HG02970 (cell line): ENCODE data around the gene THOC6.

ENCODE experiments used
- ATAC-seq: cut with Tn5 transposase; IDR thresholded peaks from one replicate; pipeline ENCODE4 v1.9.1; 2021; ENCODE audit warnings: mild to moderate bottlenecking, moderate library complexity, moderate number of reproducible peaks; ENCODE audit not compliant: unreplicated experiment, low FRiP score

The THOC6 gene

DNA sequence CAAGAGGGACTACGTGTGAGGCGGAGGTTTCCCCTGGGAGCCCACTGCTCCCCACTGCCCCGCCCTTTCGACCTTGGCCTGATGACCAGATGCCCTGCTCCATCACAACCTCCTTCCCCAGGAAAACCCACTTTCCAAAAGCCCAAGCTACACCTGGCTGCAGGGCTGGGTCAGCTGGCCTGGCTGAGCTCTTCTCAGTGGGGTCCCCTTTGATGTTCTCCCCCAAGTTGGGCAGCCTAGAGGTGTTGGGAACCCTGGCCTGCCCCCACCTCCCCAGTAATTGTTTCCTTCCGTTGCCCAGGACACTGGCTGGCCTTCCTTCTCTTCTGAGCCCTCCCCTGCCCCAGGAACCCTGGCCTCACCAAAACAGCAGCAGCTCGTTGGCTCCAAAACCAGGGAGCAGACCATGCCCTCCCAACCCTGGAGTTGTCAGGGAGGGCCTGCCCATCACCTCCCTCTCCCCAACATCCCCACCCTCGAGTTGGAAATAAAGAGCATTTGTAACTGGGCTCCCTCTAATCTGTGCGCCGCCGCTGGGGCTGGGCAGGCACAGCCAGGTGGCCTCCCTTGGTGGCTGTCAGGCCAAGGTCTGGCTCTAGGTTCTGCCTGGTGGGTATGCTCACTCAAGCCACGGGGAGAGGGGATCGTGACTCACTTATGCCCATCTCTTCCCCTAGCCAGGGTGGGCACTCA lies 9.7 kb upstream of the THOC6 start:
- ATAC-seq = no peak

- no peak for ATAC-seq
Measured at GRCh38 chr16:3014971-3015370, 8.9 kb upstream of the THOC6 start.

DNA sequence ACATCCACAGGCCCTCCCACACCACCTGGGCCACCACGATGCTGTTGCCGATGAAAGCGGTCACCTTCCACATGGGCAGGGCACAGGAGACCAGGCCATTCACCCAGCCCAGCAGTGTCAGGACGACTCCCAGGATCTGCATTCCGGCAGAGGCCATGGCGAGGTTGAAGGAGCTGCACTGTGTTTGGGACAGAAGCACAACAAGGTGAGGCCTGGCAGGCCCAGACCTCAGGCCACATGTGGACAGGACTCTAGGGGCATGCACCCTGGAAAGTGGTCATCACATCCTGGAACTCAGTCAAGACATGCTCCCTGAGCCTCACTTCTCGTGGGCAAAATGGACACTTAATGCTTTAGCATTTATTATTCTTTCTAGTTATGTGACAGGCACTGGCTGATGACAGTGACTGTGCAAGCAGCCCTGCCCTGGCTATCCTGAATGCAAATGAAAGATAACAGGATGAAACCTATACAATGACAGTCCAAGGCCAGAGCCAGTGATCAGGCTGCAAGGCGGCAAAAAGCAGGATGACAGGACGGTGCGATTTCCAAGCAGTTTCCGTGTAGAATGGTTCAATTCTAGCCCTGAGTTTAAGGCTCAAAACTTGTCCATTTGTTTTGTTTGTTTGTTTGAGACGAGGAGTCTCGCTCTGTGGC lies 7.8 kb upstream of the THOC6 start:
- no peak for ATAC-seq

DNA sequence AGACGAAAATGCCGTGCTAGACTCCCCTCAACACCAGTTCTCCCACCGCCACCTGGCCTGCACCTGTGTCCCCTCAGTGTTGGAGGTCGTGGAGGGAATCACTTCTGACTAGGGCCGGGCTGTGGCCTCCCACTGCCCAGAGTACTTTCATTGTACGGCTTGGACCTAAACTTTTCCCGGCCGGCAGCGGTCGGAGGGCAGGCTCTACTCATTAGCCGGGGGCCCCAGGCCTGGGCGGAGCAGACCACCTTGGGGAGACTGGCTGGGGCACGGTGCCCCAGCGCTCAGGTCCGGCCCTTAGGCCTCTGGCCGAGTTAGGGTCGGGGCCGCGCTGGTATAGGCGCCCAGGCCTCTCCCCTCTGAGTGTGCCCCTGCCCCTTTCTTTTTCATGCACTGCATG lies 6.5 kb upstream of the THOC6 start:
- no peak for ATAC-seq

DNA sequence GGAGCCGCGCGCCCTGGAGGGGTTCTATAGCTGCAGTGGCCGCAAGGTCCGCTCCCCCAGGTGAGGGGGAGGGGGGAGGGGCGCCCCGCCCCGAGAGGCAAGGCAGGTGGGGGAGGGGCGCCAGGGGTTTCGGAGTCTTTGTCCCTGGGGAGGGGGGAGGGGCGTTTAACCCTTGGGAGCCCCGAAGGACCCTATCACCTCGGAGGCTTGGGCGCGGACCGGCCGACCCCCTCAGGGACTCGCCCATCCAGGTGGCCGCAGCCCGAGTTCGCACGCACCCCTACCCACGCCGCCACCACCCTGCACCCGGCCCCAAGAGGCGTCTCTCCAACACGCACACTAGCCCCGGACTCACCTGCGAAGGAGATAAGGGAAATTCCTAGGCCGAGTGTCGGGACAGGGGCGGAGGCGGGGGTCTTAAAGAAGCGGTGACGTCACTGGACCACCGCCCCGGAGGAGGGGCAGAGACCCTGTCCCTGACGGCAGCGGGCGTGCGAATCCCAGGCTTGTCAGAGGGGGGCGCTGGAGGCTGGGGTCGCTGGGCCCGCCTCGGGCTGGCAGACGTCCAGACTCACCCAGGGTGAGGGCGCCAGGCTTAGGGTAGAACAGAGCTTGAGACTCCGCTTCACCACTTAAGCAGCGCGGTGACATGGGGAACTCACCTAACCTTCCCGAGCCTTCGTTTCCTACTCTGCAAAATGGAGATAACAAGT lies 5.9 kb upstream of the THOC6 start, which contains the start of gene CLDN6:
Gene CLDN6 (minus strand): TSS at position 390 of the 713 bp plus-strand sequence. CDS start 2,162 bp downstream, outside the sequence.
- no peak for ATAC-seq

- ATAC-seq = no peak
Measured at GRCh38 chr16:3019594-3020246, 4.1 kb upstream of the THOC6 start.

DNA sequence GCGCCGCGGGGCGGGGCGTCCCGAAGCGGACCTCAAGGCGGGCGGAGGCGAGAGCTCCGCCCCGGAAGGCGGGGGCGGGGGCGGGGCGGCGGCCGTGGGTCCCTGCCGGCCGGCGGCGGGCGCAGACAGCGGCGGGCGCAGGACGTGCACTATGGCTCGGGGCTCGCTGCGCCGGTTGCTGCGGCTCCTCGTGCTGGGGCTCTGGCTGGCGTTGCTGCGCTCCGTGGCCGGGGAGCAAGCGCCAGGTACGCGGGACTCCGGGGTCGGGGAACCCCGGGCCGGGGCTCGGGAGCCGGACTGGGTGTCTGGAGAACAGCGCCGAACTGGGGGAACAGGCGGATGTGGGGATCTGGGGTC lies 3.6 kb upstream of the THOC6 start, which contains the start of gene TNFRSF12A:
Gene TNFRSF12A (plus strand): TSS at position 122 of the 357 bp plus-strand sequence. CDS start 30 bp downstream, at position 152.
- ATAC-seq = no peak

DNA sequence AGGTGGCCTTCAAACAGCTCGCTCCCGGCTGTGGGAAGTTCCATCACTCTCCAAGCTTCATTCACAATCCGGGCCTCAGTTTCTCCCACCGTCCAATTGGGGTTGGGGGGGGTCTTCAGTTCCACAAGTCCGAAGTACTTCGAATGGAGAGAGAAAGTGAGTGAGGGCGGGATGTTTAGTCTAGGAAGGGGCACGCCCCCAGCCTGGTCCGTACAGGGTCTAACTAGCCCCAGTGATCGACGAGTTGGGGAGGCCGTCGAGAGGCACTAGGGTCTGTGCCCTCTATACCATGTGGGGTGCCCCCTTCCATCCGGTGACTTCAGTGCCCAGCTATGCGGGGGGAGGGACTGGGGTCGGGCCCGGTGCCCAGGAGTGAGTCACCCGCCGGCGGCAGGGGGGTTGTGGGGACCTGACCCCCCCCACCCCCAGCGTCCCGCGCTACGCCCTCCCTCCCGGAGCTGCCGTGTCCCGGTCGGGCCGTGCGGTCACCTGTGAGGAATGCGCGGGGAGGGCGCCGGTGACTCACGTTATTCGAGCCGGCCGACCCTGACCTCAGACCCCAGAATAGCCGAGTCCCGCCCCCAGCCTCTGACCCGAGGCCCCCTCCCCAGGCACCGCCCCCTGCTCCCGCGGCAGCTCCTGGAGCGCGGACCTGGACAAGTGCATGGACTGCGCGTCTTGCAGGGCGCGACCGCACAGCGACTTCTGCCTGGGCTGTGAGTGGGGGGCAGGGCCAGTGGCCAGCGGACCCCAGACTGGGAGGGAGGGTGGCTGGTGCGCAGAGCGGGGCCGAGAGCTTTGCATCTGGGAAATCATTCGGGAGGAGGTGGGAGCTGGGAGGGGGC lies 3.0 kb upstream of the THOC6 start:
- ATAC-seq = peak; percentile 3

DNA sequence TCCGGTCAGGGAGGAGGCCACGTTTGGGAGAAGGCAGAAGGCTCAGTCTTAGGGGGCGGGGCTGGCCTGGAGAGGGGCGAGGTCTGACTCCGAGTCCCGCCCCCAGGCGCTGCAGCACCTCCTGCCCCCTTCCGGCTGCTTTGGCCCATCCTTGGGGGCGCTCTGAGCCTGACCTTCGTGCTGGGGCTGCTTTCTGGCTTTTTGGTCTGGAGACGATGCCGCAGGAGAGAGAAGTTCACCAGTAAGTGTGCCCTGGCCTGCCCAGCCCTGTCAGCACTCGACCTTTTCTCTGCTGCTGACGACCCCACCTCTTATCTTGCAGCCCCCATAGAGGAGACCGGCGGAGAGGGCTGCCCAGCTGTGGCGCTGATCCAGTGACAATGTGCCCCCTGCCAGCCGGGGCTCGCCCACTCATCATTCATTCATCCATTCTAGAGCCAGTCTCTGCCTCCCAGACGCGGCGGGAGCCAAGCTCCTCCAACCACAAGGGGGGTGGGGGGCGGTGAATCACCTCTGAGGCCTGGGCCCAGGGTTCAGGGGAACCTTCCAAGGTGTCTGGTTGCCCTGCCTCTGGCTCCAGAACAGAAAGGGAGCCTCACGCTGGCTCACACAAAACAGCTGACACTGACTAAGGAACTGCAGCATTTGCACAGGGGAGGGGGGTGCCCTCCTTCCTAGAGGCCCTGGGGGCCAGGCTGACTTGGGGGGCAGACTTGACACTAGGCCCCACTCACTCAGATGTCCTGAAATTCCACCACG lies 2.2 kb upstream of the THOC6 start:
- ATAC-seq = peak; percentile 22

- ATAC-seq = no peak
Measured at GRCh38 chr16:3022208-3022683, 1.6 kb upstream of the THOC6 start.

GRCh38 chr16:3022684-3023414 lies 986 bp upstream of the THOC6 start:
- ATAC-seq = no peak

DNA sequence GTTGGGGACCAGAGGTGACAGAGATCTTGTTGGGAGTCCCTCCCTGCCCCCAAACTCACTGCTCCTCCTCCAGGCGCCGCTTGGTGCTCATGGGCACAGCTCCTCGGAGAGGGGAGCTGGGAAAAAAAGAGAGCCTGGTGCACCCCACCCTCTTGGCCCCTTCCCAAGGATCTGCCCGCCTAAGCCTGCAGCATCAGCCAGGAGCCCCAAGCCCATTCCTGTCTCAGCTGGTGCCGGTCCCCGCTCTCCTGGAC lies 493 bp upstream of the THOC6 start:
- no peak for ATAC-seq

- no peak for ATAC-seq
Measured at GRCh38 chr16:3025032-3026002, 1.5 kb downstream of the THOC6 start.

GRCh38 chr16:3026003-3026378 lies 2.2 kb downstream of the THOC6 start:
- no peak for ATAC-seq

- no peak for ATAC-seq
Measured at GRCh38 chr16:3026609-3027488, 3.0 kb downstream of the THOC6 start.

DNA sequence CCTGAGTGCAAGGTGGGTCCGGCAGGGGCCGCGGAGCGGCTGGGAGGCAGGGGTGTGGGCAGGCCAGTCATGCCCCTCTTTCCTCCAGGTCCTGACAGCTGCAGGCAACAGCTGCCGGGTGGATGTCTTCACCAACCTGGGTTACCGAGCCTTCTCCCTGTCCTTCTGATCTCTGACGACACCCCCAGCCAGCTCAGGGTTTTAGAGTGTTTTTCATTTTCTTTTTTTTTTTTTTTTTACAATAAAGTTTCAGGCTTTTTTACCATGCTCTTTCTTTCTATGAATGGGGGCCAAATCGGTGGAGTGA lies 3.6 kb downstream of the THOC6 start:
- ATAC-seq = no peak
